PC-9 (cell line): ENCODE measurements around the gene P2RY12.

Source experiments
- CTCF ChIP-seq: fragments of 200-600 bp; sonication (generic); conservative IDR thresholded peaks from 2 replicates; pipeline ENCODE4 v1.6.1; 2017; ENCODE audit warnings: mixed run types, antibody characterized with exemption, mild to moderate bottlenecking, moderate library complexity
- EZH2 ChIP-seq: fragments of 200-600 bp; sonication (generic); IDR thresholded peaks from 2 replicates; pipeline ENCODE4 v1.8.0; 2017; ENCODE audit warnings: antibody characterized with exemption, low read depth

- no peak for TF ChIP-seq CTCF
- no peak for TF ChIP-seq EZH2
Measured at GRCh38 chr3:151289445-151289844, 95.1 kb downstream of the P2RY12 start.
